ENCODE measurements around the gene TIMP4.

DNA sequence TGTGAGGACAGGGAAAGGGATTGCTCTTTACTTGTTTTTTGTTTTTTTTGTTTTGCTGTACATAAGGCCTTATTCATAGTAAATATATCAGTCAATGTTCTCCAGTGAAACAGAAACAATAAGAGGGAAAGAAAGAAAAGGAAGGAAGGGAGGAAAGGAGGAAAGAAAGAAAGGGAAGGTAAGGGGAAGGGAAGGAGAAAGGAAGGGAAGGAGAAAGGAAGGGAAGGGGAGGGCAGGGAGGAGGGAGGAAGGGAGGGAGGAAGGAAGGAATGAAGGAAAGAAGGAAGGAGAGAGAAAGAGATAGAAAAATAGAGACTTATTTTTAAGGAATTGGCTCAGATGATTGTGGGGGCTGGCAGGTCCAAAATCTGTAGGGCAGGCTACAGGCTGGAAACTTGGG is 37.2 kb downstream of the TIMP4 start:
- no peak for TF ChIP-seq CTCF (IDR thresholded peaks at IDR 0.05; ENCODE audit: low read depth, low read length, missing input control)
- TF ChIP-seq YY1 (IDR thresholded peaks at IDR 0.05): no peak
- TF ChIP-seq, protein P1, sequence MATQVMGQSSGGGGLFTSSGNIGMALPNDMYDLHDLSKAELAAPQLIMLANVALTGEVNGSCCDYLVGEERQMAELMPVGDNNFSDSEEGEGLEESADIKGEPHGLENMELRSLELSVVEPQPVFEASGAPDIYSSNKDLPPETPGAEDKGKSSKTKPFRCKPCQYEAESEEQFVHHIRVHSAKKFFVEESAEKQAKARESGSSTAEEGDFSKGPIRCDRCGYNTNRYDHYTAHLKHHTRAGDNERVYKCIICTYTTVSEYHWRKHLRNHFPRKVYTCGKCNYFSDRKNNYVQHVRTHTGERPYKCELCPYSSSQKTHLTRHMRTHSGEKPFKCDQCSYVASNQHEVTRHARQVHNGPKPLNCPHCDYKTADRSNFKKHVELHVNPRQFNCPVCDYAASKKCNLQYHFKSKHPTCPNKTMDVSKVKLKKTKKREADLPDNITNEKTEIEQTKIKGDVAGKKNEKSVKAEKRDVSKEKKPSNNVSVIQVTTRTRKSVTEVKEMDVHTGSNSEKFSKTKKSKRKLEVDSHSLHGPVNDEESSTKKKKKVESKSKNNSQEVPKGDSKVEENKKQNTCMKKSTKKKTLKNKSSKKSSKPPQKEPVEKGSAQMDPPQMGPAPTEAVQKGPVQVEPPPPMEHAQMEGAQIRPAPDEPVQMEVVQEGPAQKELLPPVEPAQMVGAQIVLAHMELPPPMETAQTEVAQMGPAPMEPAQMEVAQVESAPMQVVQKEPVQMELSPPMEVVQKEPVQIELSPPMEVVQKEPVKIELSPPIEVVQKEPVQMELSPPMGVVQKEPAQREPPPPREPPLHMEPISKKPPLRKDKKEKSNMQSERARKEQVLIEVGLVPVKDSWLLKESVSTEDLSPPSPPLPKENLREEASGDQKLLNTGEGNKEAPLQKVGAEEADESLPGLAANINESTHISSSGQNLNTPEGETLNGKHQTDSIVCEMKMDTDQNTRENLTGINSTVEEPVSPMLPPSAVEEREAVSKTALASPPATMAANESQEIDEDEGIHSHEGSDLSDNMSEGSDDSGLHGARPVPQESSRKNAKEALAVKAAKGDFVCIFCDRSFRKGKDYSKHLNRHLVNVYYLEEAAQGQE (IDR thresholded peaks at IDR 0.05): no peak
- no peak for TF ChIP-seq SP1 (IDR thresholded peaks at IDR 0.05)
- TF ChIP-seq, protein P2, sequence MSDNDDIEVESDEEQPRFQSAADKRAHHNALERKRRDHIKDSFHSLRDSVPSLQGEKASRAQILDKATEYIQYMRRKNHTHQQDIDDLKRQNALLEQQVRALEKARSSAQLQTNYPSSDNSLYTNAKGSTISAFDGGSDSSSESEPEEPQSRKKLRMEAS (IDR thresholded peaks at IDR 0.05): no peak
- TF ChIP-seq TAF1 (conservative IDR thresholded peaks at IDR 0.05): no peak
- TF ChIP-seq FOXA1 (IDR thresholded peaks at IDR 0.05): no peak
- no peak for TF ChIP-seq GABPA (IDR thresholded peaks at IDR 0.05 in 1 of 2, conservative IDR thresholded peaks at IDR 0.05 in 1 of 2)
- TF ChIP-seq ZBTB33 (IDR thresholded peaks at IDR 0.05): no peak
- TF ChIP-seq RXRA (IDR thresholded peaks at IDR 0.05): no peak
- no peak for TF ChIP-seq EGR1 (IDR thresholded peaks at IDR 0.05; ENCODE audit: low read depth in 2 of 2)

All from liver (tissue), 3 donors.